ENCODE measurements around the gene WDR45. TPM values are rescaled to one million over a fixed set of nuclear protein-coding genes. Genes with fewer than 3 reads are reported as not detected.

WDR45 gene
- total RNA-seq, 1 donor = 46.6 TPM

- H3K4me3 ChIP-seq (ENCODE audit: low read depth, low read length) = peak overlapping the region; percentile 62
- TF ChIP-seq CTCF (IDR thresholded peaks at IDR 0.05; ENCODE audit: insufficient read depth, low read depth, low read length) = no peak
- DNase-seq (ENCODE audit: low read depth) = no peak
These were observed 25.5 kb downstream of the WDR45 start for GRCh38 chrX:49054073-49054762.

GRCh38 chrX:49053223-49054072 is 26.2 kb downstream of the WDR45 start:
- DNase-seq (ENCODE audit: low read depth) = peak; percentile 48
- no peak for TF ChIP-seq CTCF (IDR thresholded peaks at IDR 0.05; ENCODE audit: insufficient read depth, low read depth, low read length)
- peak overlapping the region; percentile 62 for H3K4me3 ChIP-seq (ENCODE audit: low read depth, low read length)

GRCh38 chrX:49043987-49044281 is 35.8 kb downstream of the WDR45 start:
- peak overlapping the region; percentile 25 for H3K4me3 ChIP-seq (ENCODE audit: low read depth, low read length)
- TF ChIP-seq CTCF (IDR thresholded peaks at IDR 0.05; ENCODE audit: insufficient read depth, low read depth, low read length) = no peak
- no peak for DNase-seq (ENCODE audit: low read depth)

- DNase-seq (ENCODE audit: low read depth) = peak; percentile 99
- H3K4me3 ChIP-seq (ENCODE audit: low read depth, low read length) = peak within 1 kb of the TSS; percentile 79
- peak; percentile 56 for TF ChIP-seq CTCF (IDR thresholded peaks at IDR 0.05; ENCODE audit: insufficient read depth, low read depth, low read length)
These were observed 36.3 kb downstream of the WDR45 start, which contains the start of gene TFE3 for GRCh38 chrX:49043220-49043986. TSS of gene TFE3 (minus strand) at chrX:49043357. CDS start at chrX:49043226, 131 bp downstream.

- peak overlapping the region; percentile 79 for H3K4me3 ChIP-seq (ENCODE audit: low read depth, low read length)
- TF ChIP-seq CTCF (IDR thresholded peaks at IDR 0.05; ENCODE audit: insufficient read depth, low read depth, low read length) = no peak
- DNase-seq (ENCODE audit: low read depth) = peak; percentile 16
These were observed 37.0 kb downstream of the WDR45 start for GRCh38 chrX:49042581-49043219.

Data from fibroblast of villous mesenchyme (primary cell).